GF-D8 (cell line): ENCODE results near the gene EIF4A3.
A peak's percentile ranks its signal among the peaks of the same experiment; 100 is the strongest.
"Not testable (repeated sequence)": the region's sequence is repeated elsewhere in the genome, so short reads cannot be mapped to it uniquely, and the experiment has no call there.

Source experiments
- DNase-seq: peaks from one replicate; lab custom pipeline; 2025; lab: John Stamatoyannopoulos, UW

EIF4A3 gene

GRCh38 chr17:80100035-80100323, 46.9 kb downstream of the EIF4A3 start:
- no peak for DNase-seq

- no peak for DNase-seq
Measured at GRCh38 chr17:80099291-80100034, 47.5 kb downstream of the EIF4A3 start.

GRCh38 chr17:80097844-80098691, 48.9 kb downstream of the EIF4A3 start:
- DNase-seq = no peak

DNA sequence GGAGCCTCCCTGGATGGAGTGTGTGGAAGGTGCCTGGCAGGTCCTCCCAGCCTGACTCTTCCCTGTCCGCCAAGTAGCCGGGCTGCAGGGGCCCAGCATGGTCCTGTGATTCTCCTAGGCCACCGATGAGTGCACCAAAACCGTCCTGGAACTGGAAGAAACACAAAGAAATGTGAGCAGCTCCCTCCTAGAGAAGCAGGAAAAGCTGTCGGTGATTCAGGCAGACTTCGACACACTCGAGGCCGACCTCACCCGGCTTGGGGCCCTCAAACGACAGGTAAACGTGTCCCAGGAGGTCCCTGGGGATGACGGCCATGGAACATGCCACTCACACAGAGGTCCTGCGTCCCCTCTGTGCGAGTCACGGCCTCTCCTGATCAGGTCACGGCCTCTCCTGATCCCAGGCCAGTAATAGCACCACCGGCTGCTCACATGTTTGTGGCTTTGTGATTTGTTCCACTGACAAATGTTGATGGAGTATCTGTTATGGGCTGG, 49.8 kb downstream of the EIF4A3 start:
- no peak for DNase-seq

DNA sequence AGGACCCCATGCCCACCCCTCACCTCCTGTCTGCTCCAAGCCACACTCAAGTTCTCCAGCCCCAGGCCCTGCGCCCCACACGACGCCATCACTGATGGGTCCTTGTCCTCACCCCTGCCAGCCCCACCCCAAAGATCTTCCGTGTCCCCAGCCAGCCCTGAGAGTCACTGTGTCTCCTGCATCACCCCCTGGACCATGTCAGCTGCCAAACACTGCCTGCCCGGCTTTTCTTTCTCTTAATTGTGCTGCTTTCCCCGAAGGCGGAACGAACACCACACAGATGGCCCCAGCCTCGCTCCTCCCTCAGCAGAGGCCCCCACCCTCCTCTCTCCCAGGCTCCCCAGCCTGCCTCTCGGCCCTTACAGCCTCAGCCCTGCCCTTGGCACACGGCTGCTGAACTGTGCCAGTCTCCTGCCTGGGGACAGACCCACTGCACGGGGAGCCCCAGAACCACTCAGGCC, 50.3 kb downstream of the EIF4A3 start:
- no peak for DNase-seq

- DNase-seq = no peak
Measured at GRCh38 chr17:80095844-80096475, 51.0 kb downstream of the EIF4A3 start.

GRCh38 chr17:80095038-80095843, 51.7 kb downstream of the EIF4A3 start:
- no peak for DNase-seq

GRCh38 chr17:80092959-80093358, 54.0 kb downstream of the EIF4A3 start:
- peak; percentile 23 for DNase-seq

DNA sequence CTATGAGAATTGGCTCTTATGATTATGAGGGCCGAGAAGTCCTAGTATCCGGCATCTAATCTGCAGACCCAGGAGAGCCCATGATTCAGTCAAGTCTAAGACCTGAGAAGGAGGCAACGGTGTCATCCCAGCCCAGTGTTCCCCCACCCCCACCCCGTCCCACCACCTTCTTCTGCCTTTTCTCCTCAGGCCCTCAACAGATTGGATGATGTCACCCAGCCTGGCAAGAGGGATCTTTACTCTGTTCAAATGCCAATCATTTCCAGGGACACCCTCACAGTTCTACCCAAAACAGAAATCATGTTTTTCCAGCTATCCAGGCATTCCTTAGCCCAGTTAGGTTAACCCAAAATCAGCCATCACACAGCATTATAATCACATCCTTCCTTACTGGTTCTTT, 55.6 kb downstream of the EIF4A3 start:
- DNase-seq = no peak

GRCh38 chr17:80090164-80090563, 56.8 kb downstream of the EIF4A3 start:
- DNase-seq = not testable (repeated sequence)

DNA sequence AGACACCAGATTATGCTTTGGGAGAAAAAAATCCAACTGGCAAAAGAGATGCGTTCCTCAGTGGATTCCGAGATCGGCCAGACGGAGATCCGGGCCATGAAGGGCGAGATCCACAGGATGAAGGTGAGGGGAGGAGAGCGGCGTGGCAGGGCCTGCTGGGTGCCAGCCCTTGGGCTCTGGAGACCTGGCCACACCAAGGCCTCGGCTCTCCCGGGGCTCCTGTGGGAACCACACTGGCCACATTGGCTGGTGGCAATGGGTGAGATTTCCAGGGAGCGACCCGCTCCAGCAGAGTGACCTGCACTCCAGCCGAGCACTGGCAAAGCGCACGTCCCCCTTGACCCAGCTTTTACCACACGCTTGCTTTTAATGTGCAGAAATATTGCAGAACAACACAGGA, 57.2 kb downstream of the EIF4A3 start:
- no peak for DNase-seq

DNA sequence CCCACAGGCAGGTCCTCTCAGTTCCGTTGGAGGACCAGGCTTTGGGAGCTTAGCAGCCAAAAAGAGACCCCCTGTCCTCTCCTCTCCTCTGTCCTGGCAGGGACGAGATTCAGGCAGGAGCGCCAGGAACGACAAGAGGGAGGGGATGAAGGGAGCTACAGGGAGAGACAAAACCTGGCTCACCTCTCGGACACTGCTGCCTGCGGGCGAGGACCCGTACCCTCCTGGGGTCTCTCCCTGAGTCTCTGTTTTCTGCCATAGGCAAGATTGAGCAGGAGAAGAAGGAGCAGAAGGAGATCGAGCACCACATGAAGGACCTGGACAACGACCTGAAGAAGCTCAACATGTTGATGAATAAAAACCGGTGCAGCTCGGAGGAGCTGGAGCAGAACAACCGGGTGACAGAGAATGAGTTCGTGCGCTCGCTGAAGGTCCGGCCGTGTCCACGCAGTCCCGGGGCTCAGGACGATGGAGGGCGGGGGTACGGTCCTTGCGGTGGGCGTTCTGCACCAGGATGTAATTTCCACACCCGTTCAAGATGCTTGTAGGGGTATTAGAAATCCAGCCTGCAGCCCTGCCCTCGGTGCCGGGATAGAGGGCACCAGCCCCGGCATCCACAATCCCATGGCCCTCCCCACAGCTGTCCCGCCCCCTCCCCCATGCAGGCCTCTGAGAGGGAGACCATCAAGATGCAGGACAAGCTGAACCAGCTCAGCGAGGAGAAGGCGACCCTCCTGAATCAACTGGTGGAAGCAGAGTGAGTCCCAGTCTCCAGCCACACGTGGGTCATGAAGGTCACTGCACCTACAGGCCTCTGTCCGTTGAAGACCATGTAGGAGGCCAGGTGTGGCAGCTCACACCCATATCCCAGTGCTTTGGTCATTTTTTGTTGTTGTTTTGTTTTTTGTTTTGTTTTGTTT, 59.3 kb downstream of the EIF4A3 start:
- no peak for DNase-seq

GRCh38 chr17:80086616-80087015, 60.3 kb downstream of the EIF4A3 start:
- no peak for DNase-seq

GRCh38 chr17:80086081-80086480, 60.8 kb downstream of the EIF4A3 start:
- no peak for DNase-seq

DNA sequence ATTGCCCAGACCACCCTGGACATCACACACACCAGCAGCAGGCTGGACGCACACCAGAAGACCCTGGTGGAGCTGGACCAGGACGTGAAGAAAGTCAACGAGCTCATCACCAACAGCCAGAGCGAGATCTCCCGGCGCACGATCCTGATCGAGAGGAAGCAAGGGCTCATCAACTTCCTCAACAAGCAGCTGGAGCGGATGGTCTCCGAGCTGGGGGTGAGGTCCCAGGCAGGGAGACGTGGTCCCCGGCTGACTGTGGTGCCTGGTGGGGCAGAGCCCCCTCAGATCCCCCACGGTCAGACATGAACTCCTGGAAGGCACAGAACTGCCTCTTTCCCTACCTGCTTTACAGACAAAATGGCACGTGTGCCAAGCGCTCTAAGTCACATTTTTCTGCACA, 62.2 kb downstream of the EIF4A3 start:
- no peak for DNase-seq
